Measurements from ENCODE around the gene UBE2J2.

Gene UBE2J2

GRCh38 chr1:1221887-1222574 is 51.6 kb downstream of the UBE2J2 start:
- TF ChIP-seq CTCF (IDR thresholded peaks at IDR 0.05; ENCODE audit: low read depth, low read length): no peak
- no peak overlapping the region for H3K4me3 ChIP-seq (ENCODE audit: low read depth, low read length)

- TF ChIP-seq CTCF (IDR thresholded peaks at IDR 0.05; ENCODE audit: low read depth, low read length): no peak
- no peak overlapping the region for H3K4me3 ChIP-seq (ENCODE audit: low read depth, low read length)
Measured at GRCh38 chr1:1220197-1220596, 53.5 kb downstream of the UBE2J2 start.

- TF ChIP-seq CTCF (IDR thresholded peaks at IDR 0.05; ENCODE audit: low read depth, low read length): no peak
- H3K4me3 ChIP-seq (ENCODE audit: low read depth, low read length): no peak overlapping the region
Measured at GRCh38 chr1:1219341-1219740, 54.3 kb downstream of the UBE2J2 start.

GRCh38 chr1:1218524-1219200 is 55.0 kb downstream of the UBE2J2 start:
- no peak overlapping the region for H3K4me3 ChIP-seq (ENCODE audit: low read depth, low read length)
- TF ChIP-seq CTCF (IDR thresholded peaks at IDR 0.05; ENCODE audit: low read depth, low read length): no peak

GRCh38 chr1:1217621-1218523 is 55.8 kb downstream of the UBE2J2 start:
- H3K4me3 ChIP-seq (ENCODE audit: low read depth, low read length): no peak overlapping the region
- no peak for TF ChIP-seq CTCF (IDR thresholded peaks at IDR 0.05; ENCODE audit: low read depth, low read length)

- H3K4me3 ChIP-seq (ENCODE audit: low read depth, low read length): no peak overlapping the region
- no peak for TF ChIP-seq CTCF (IDR thresholded peaks at IDR 0.05; ENCODE audit: low read depth, low read length)
Measured at GRCh38 chr1:1216770-1217620, 56.7 kb downstream of the UBE2J2 start.

Measured in WI38 (cell line).